ENCODE measurements around the gene ODAD2. TPM values are rescaled to one million over a fixed set of nuclear protein-coding genes. Genes with fewer than 3 reads are reported as not detected.

ODAD2 gene, protein sequence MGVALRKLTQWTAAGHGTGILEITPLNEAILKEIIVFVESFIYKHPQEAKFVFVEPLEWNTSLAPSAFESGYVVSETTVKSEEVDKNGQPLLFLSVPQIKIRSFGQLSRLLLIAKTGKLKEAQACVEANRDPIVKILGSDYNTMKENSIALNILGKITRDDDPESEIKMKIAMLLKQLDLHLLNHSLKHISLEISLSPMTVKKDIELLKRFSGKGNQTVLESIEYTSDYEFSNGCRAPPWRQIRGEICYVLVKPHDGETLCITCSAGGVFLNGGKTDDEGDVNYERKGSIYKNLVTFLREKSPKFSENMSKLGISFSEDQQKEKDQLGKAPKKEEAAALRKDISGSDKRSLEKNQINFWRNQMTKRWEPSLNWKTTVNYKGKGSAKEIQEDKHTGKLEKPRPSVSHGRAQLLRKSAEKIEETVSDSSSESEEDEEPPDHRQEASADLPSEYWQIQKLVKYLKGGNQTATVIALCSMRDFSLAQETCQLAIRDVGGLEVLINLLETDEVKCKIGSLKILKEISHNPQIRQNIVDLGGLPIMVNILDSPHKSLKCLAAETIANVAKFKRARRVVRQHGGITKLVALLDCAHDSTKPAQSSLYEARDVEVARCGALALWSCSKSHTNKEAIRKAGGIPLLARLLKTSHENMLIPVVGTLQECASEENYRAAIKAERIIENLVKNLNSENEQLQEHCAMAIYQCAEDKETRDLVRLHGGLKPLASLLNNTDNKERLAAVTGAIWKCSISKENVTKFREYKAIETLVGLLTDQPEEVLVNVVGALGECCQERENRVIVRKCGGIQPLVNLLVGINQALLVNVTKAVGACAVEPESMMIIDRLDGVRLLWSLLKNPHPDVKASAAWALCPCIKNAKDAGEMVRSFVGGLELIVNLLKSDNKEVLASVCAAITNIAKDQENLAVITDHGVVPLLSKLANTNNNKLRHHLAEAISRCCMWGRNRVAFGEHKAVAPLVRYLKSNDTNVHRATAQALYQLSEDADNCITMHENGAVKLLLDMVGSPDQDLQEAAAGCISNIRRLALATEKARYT
- total RNA-seq = 1.5 and 1.8 TPM in 2 replicates

DNA sequence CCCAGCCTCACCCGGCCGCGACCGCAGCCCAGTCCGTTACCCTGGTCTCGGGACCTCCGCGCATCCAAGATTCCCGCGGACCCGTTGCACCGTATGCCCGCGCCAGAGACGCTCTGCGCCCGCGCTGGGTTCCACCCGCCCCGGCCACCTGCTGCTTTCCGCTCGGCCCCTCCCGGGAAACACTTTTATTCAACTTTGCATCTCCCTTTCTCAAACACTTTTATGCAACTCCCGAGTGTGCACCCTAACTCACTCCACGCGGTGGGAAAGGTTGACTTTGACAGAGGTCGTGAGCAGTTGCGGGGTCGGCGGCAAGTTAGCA lies at the start of gene ODAD2:
ODAD2 (minus strand) TSS at position 126 of the 322 bp plus-strand sequence. CDS start 3,937 bp downstream, outside the sequence.

